ENCODE results near the gene ATP11A.

Gene ATP11A

GRCh38 chr13:112916296-112916695 is 226.5 kb downstream of the ATP11A start:
- DNase-seq (ENCODE audit: low read depth, low spot score): no peak
- H3K36me3 ChIP-seq (ENCODE audit: insufficient read depth, low read length): no peaks in the 10 kb centered on the region
- TF ChIP-seq POLR2AphosphoS5 (IDR thresholded peaks at IDR 0.05; ENCODE audit: borderline replicate concordance, low read depth, low read length) (no peak), EZH2 (IDR thresholded peaks at IDR 0.05) (no peak), FOXP2 (optimal IDR thresholded peaks at IDR 0.05; ENCODE audit: control extremely low read depth, extremely low read length, insufficient read depth) (no peak)
- no peak overlapping the region for H3K27ac ChIP-seq
- H3K4me3 ChIP-seq: no peak overlapping the region
- H3K9ac ChIP-seq (ENCODE audit: insufficient read length): no peak overlapping the region
- no peaks in the 10 kb centered on the region for H3K9me3 ChIP-seq (ENCODE audit: low read depth, low read length)

- no peaks in the 10 kb centered on the region for H3K9me3 ChIP-seq (ENCODE audit: low read depth, low read length)
- no peak for TF ChIP-seq FOXP2 (optimal IDR thresholded peaks at IDR 0.05; ENCODE audit: control extremely low read depth, extremely low read length, insufficient read depth)
- no peak for TF ChIP-seq EZH2 (IDR thresholded peaks at IDR 0.05)
- TF ChIP-seq POLR2AphosphoS5 (IDR thresholded peaks at IDR 0.05; ENCODE audit: borderline replicate concordance, low read depth, low read length): no peak
- H3K4me3 ChIP-seq: no peak overlapping the region
- no peak for DNase-seq (ENCODE audit: low read depth, low spot score)
- no peaks in the 10 kb centered on the region for H3K36me3 ChIP-seq (ENCODE audit: insufficient read depth, low read length)
- no peak overlapping the region for H3K27ac ChIP-seq
- no peak overlapping the region for H3K9ac ChIP-seq (ENCODE audit: insufficient read length)
Observed at GRCh38 chr13:112917056-112917664, 227.3 kb downstream of the ATP11A start.

- Histone ChIP-seq H3K9me3 (ENCODE audit: low read depth, low read length) (no peaks in the 10 kb centered on the region), H3K27ac (no peak overlapping the region), H3K4me3 (no peak overlapping the region), H3K9ac (ENCODE audit: insufficient read length) (no peak overlapping the region), H3K36me3 (ENCODE audit: insufficient read depth, low read length) (no peaks in the 10 kb centered on the region)
- no peak for DNase-seq (ENCODE audit: low read depth, low spot score)
- TF ChIP-seq FOXP2 (optimal IDR thresholded peaks at IDR 0.05; ENCODE audit: control extremely low read depth, extremely low read length, insufficient read depth) (no peak), EZH2 (IDR thresholded peaks at IDR 0.05) (no peak), POLR2AphosphoS5 (IDR thresholded peaks at IDR 0.05; ENCODE audit: borderline replicate concordance, low read depth, low read length) (no peak)
Observed at GRCh38 chr13:112917737-112918136, 227.9 kb downstream of the ATP11A start.

GRCh38 chr13:112918266-112918665 is 228.4 kb downstream of the ATP11A start:
- H3K4me3 ChIP-seq: no peak overlapping the region
- H3K27ac ChIP-seq: no peak overlapping the region
- no peak for DNase-seq (ENCODE audit: low read depth, low spot score)
- no peak overlapping the region for H3K9ac ChIP-seq (ENCODE audit: insufficient read length)
- TF ChIP-seq FOXP2 (optimal IDR thresholded peaks at IDR 0.05; ENCODE audit: control extremely low read depth, extremely low read length, insufficient read depth) (no peak), EZH2 (IDR thresholded peaks at IDR 0.05) (no peak), POLR2AphosphoS5 (IDR thresholded peaks at IDR 0.05; ENCODE audit: borderline replicate concordance, low read depth, low read length) (no peak)
- H3K36me3 ChIP-seq (ENCODE audit: insufficient read depth, low read length): no peaks in the 10 kb centered on the region
- no peaks in the 10 kb centered on the region for H3K9me3 ChIP-seq (ENCODE audit: low read depth, low read length)

- H3K9me3 ChIP-seq (ENCODE audit: low read depth, low read length): no peaks in the 10 kb centered on the region
- no peak overlapping the region for H3K9ac ChIP-seq (ENCODE audit: insufficient read length)
- DNase-seq (ENCODE audit: low read depth, low spot score): no peak
- H3K36me3 ChIP-seq (ENCODE audit: insufficient read depth, low read length): no peaks in the 10 kb centered on the region
- no peak overlapping the region for H3K27ac ChIP-seq
- TF ChIP-seq EZH2 (IDR thresholded peaks at IDR 0.05): no peak
- TF ChIP-seq POLR2AphosphoS5 (IDR thresholded peaks at IDR 0.05; ENCODE audit: borderline replicate concordance, low read depth, low read length): no peak
- TF ChIP-seq FOXP2 (optimal IDR thresholded peaks at IDR 0.05; ENCODE audit: control extremely low read depth, extremely low read length, insufficient read depth): no peak
- no peak overlapping the region for H3K4me3 ChIP-seq
Observed at GRCh38 chr13:112918746-112919145, 228.9 kb downstream of the ATP11A start.

GRCh38 chr13:112923962-112924361 is 234.1 kb downstream of the ATP11A start:
- DNase-seq (ENCODE audit: low read depth, low spot score): no peak
- Histone ChIP-seq H3K27ac (no peak overlapping the region), H3K36me3 (ENCODE audit: insufficient read depth, low read length) (no peaks in the 10 kb centered on the region), H3K9ac (ENCODE audit: insufficient read length) (no peak overlapping the region), H3K9me3 (ENCODE audit: low read depth, low read length) (no peaks in the 10 kb centered on the region), H3K4me3 (no peak overlapping the region)
- no peak for TF ChIP-seq EZH2 (IDR thresholded peaks at IDR 0.05)
- no peak for TF ChIP-seq POLR2AphosphoS5 (IDR thresholded peaks at IDR 0.05; ENCODE audit: borderline replicate concordance, low read depth, low read length)

- no peaks in the 10 kb centered on the region for H3K9me3 ChIP-seq (ENCODE audit: low read depth, low read length)
- no peak for DNase-seq (ENCODE audit: low read depth, low spot score)
- no peak overlapping the region for H3K9ac ChIP-seq (ENCODE audit: insufficient read length)
- no peak overlapping the region for H3K4me3 ChIP-seq
- H3K27ac ChIP-seq: no peak overlapping the region
- no peaks in the 10 kb centered on the region for H3K36me3 ChIP-seq (ENCODE audit: insufficient read depth, low read length)
- TF ChIP-seq FOXP2 (optimal IDR thresholded peaks at IDR 0.05; ENCODE audit: control extremely low read depth, extremely low read length, insufficient read depth) (no peak), POLR2AphosphoS5 (IDR thresholded peaks at IDR 0.05; ENCODE audit: borderline replicate concordance, low read depth, low read length) (no peak), EZH2 (IDR thresholded peaks at IDR 0.05) (no peak)
Observed at GRCh38 chr13:112924365-112924764, 234.5 kb downstream of the ATP11A start.

GRCh38 chr13:112926003-112926402 is 236.2 kb downstream of the ATP11A start:
- no peak overlapping the region for H3K4me3 ChIP-seq
- H3K9ac ChIP-seq (ENCODE audit: insufficient read length): no peak overlapping the region
- no peak overlapping the region for H3K27ac ChIP-seq
- H3K36me3 ChIP-seq (ENCODE audit: insufficient read depth, low read length): no peaks in the 10 kb centered on the region
- TF ChIP-seq EZH2 (IDR thresholded peaks at IDR 0.05) (no peak), POLR2AphosphoS5 (IDR thresholded peaks at IDR 0.05; ENCODE audit: borderline replicate concordance, low read depth, low read length) (no peak), FOXP2 (optimal IDR thresholded peaks at IDR 0.05; ENCODE audit: control extremely low read depth, extremely low read length, insufficient read depth) (no peak)
- no peak for DNase-seq (ENCODE audit: low read depth, low spot score)
- no peaks in the 10 kb centered on the region for H3K9me3 ChIP-seq (ENCODE audit: low read depth, low read length)

- H3K4me3 ChIP-seq: no peak overlapping the region
- no peak overlapping the region for H3K27ac ChIP-seq
- no peaks in the 10 kb centered on the region for H3K9me3 ChIP-seq (ENCODE audit: low read depth, low read length)
- no peak overlapping the region for H3K9ac ChIP-seq (ENCODE audit: insufficient read length)
- DNase-seq (ENCODE audit: low read depth, low spot score): no peak
- H3K36me3 ChIP-seq (ENCODE audit: insufficient read depth, low read length): no peaks in the 10 kb centered on the region
- no peak for TF ChIP-seq POLR2AphosphoS5 (IDR thresholded peaks at IDR 0.05; ENCODE audit: borderline replicate concordance, low read depth, low read length)
Observed at GRCh38 chr13:112926993-112927392, 237.2 kb downstream of the ATP11A start.
